ENCODE measurements around the gene FUBP3. TPM values are rescaled to one million over a fixed set of nuclear protein-coding genes. Genes with fewer than 3 reads are reported as not detected.

The FUBP3 gene
- total and polyA plus RNA-seq, 2 experiments from 2014 or later = 42.5 to 74.8 TPM

DNA sequence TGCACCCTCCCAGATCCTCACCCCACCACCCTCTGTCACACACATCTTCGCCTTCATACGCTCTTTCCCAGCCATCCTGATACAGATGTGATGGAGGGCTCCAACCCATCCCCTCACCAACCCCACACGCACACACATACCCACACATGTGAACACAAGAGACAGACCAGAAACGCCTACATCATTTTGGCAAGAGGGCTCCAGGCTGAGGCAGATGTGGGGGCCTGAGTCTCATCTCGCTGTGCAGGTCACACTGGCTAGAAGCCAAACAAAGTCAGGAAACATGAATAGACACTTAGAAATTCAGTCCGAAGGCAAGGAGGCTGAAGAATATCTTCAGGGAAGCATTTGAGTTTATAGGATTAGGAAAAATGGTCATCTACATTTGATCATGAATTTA, 91.3 kb downstream of the FUBP3 start (continued):
- TF ChIP-seq, protein P1, sequence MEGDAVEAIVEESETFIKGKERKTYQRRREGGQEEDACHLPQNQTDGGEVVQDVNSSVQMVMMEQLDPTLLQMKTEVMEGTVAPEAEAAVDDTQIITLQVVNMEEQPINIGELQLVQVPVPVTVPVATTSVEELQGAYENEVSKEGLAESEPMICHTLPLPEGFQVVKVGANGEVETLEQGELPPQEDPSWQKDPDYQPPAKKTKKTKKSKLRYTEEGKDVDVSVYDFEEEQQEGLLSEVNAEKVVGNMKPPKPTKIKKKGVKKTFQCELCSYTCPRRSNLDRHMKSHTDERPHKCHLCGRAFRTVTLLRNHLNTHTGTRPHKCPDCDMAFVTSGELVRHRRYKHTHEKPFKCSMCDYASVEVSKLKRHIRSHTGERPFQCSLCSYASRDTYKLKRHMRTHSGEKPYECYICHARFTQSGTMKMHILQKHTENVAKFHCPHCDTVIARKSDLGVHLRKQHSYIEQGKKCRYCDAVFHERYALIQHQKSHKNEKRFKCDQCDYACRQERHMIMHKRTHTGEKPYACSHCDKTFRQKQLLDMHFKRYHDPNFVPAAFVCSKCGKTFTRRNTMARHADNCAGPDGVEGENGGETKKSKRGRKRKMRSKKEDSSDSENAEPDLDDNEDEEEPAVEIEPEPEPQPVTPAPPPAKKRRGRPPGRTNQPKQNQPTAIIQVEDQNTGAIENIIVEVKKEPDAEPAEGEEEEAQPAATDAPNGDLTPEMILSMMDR (conservative IDR thresholded peaks at IDR 0.05; ENCODE audit: low read depth in 2 of 2) = no peak

DNA sequence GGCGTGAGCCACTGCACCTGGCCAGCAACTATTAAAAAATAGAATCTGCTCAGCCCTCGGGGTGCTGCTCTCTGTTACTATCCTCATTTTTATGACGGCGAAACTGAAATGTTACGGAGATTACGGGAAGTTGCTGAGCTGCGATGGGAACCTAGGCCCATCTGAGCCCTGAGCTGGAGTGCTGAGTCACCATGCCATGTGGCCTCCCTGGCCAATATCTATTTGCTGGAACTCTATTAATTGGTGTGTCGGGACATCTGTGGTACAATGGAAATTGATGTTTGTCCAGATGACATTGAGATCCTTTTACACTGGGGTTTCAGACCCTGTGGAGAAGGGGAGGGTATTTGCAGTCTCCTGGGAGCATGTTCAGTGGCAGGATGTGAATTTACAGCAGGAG, 93.1 kb downstream of the FUBP3 start:
- Histone ChIP-seq H2AFZ (peak overlapping the region; percentile 56; the same call in 1 of the 2 replicates), H3K4me3 (no peak overlapping the region), H3K36me3 (ENCODE audit: insufficient read depth) (no peaks in the 10 kb centered on the region), H3K4me1 (ENCODE audit: insufficient read depth) (no peaks in the 10 kb centered on the region), H3K79me2 (replicated peaks; ENCODE audit: insufficient read depth) (no peaks in the 10 kb centered on the region), H3K4me2 (no peak overlapping the region), H3K9me2 (ENCODE audit: insufficient read depth) (no peaks in the 10 kb centered on the region), H3K27me3 (ENCODE audit: insufficient read depth) (peaks cover 28% of the 10 kb centered on the region), H3K27ac (ENCODE audit: low read depth) (no peak overlapping the region), H4K20me1 (replicated peaks; ENCODE audit: insufficient read depth) (no peaks in the 10 kb centered on the region), H3F3A (replicated peaks; ENCODE audit: low read depth) (no peaks in the 10 kb centered on the region)
- no peaks in the 10 kb centered on the region; the same call in 2 of the 3 replicates for H3K36me3 Mint-ChIP-seq (ENCODE audit: low read depth)
- no peaks in the 10 kb centered on the region for H3K9me3 Mint-ChIP-seq
- DNase-seq (ENCODE audit: low spot score) = no peak
- peaks cover 28% of the 10 kb centered on the region for H3K27me3 Mint-ChIP-seq (ENCODE audit: insufficient read depth, low read depth, poor library complexity)
- H3K4me1 Mint-ChIP-seq = no peaks in the 10 kb centered on the region
- H3K27ac Mint-ChIP-seq = no peak overlapping the region
- no peak overlapping the region for H3K4me3 Mint-ChIP-seq
- no peak for ATAC-seq
- TF ChIP-seq ZNF331 (CRISPR knock-in tag; IDR thresholded peaks at IDR 0.05; ENCODE audit: low read depth) (no peak), STAT1 (IDR thresholded peaks at IDR 0.05; ENCODE audit: unreplicated experiment) (no peak), CREB1 (CRISPR knock-in tag; IDR thresholded peaks at IDR 0.05; ENCODE audit: low read depth) (no peak), POLR2AphosphoS5 (IDR thresholded peaks at IDR 0.05; ENCODE audit: low read depth) (no peak), NANOG (IDR thresholded peaks at IDR 0.05; ENCODE audit: borderline replicate concordance) (no peak), EZH2 (IDR thresholded peaks at IDR 0.05; ENCODE audit: low read depth, unreplicated experiment) (no peak), ZNF114 (CRISPR knock-in tag; IDR thresholded peaks at IDR 0.05) (no peak), JUNB (IDR thresholded peaks at IDR 0.05; ENCODE audit: unreplicated experiment) (no peak), EZH2phosphoT487 (IDR thresholded peaks at IDR 0.05; ENCODE audit: unreplicated experiment) (no peak)
- TF ChIP-seq, protein P2, sequence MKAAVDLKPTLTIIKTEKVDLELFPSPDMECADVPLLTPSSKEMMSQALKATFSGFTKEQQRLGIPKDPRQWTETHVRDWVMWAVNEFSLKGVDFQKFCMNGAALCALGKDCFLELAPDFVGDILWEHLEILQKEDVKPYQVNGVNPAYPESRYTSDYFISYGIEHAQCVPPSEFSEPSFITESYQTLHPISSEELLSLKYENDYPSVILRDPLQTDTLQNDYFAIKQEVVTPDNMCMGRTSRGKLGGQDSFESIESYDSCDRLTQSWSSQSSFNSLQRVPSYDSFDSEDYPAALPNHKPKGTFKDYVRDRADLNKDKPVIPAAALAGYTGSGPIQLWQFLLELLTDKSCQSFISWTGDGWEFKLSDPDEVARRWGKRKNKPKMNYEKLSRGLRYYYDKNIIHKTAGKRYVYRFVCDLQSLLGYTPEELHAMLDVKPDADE (IDR thresholded peaks at IDR 0.05) = no peak
- TF ChIP-seq, protein P3, sequence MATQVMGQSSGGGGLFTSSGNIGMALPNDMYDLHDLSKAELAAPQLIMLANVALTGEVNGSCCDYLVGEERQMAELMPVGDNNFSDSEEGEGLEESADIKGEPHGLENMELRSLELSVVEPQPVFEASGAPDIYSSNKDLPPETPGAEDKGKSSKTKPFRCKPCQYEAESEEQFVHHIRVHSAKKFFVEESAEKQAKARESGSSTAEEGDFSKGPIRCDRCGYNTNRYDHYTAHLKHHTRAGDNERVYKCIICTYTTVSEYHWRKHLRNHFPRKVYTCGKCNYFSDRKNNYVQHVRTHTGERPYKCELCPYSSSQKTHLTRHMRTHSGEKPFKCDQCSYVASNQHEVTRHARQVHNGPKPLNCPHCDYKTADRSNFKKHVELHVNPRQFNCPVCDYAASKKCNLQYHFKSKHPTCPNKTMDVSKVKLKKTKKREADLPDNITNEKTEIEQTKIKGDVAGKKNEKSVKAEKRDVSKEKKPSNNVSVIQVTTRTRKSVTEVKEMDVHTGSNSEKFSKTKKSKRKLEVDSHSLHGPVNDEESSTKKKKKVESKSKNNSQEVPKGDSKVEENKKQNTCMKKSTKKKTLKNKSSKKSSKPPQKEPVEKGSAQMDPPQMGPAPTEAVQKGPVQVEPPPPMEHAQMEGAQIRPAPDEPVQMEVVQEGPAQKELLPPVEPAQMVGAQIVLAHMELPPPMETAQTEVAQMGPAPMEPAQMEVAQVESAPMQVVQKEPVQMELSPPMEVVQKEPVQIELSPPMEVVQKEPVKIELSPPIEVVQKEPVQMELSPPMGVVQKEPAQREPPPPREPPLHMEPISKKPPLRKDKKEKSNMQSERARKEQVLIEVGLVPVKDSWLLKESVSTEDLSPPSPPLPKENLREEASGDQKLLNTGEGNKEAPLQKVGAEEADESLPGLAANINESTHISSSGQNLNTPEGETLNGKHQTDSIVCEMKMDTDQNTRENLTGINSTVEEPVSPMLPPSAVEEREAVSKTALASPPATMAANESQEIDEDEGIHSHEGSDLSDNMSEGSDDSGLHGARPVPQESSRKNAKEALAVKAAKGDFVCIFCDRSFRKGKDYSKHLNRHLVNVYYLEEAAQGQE (IDR thresholded peaks at IDR 0.05; ENCODE audit: unreplicated experiment) = no peak
- TF ChIP-seq, protein P4, sequence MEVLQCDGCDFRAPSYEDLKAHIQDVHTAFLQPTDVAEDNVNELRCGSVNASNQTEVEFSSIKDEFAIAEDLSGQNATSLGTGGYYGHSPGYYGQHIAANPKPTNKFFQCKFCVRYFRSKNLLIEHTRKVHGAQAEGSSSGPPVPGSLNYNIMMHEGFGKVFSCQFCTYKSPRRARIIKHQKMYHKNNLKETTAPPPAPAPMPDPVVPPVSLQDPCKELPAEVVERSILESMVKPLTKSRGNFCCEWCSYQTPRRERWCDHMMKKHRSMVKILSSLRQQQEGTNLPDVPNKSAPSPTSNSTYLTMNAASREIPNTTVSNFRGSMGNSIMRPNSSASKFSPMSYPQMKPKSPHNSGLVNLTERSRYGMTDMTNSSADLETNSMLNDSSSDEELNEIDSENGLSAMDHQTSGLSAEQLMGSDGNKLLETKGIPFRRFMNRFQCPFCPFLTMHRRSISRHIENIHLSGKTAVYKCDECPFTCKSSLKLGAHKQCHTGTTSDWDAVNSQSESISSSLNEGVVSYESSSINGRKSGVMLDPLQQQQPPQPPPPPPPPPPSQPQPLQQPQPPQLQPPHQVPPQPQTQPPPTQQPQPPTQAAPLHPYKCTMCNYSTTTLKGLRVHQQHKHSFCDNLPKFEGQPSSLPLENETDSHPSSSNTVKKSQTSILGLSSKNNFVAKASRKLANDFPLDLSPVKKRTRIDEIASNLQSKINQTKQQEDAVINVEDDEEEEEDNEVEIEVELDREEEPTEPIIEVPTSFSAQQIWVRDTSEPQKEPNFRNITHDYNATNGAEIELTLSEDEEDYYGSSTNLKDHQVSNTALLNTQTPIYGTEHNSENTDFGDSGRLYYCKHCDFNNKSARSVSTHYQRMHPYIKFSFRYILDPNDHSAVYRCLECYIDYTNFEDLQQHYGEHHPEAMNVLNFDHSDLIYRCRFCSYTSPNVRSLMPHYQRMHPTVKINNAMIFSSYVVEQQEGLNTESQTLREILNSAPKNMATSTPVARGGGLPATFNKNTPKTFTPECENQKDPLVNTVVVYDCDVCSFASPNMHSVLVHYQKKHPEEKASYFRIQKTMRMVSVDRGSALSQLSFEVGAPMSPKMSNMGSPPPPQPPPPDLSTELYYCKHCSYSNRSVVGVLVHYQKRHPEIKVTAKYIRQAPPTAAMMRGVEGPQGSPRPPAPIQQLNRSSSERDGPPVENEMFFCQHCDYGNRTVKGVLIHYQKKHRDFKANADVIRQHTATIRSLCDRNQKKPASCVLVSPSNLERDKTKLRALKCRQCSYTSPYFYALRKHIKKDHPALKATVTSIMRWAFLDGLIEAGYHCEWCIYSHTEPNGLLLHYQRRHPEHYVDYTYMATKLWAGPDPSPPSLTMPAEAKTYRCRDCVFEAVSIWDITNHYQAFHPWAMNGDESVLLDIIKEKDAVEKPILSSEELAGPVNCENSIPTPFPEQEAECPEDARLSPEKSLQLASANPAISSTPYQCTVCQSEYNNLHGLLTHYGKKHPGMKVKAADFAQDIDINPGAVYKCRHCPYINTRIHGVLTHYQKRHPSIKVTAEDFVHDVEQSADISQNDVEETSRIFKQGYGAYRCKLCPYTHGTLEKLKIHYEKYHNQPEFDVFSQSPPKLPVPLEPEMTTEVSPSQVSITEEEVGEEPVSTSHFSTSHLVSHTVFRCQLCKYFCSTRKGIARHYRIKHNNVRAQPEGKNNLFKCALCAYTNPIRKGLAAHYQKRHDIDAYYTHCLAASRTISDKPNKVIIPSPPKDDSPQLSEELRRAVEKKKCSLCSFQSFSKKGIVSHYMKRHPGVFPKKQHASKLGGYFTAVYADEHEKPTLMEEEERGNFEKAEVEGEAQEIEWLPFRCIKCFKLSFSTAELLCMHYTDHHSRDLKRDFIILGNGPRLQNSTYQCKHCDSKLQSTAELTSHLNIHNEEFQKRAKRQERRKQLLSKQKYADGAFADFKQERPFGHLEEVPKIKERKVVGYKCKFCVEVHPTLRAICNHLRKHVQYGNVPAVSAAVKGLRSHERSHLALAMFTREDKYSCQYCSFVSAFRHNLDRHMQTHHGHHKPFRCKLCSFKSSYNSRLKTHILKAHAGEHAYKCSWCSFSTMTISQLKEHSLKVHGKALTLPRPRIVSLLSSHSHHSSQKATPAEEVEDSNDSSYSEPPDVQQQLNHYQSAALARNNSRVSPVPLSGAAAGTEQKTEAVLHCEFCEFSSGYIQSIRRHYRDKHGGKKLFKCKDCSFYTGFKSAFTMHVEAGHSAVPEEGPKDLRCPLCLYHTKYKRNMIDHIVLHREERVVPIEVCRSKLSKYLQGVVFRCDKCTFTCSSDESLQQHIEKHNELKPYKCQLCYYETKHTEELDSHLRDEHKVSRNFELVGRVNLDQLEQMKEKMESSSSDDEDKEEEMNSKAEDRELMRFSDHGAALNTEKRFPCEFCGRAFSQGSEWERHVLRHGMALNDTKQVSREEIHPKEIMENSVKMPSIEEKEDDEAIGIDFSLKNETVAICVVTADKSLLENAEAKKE (CRISPR knock-in tag; IDR thresholded peaks at IDR 0.05) = no peak
